Heart left ventricle (tissue), 16 donors: ENCODE data around the gene PCDHB16. TPM values are rescaled to one million over a fixed set of nuclear protein-coding genes. Genes with fewer than 3 reads are reported as not detected.
A peak's percentile ranks its signal among the peaks of the same experiment; 100 is the strongest.
"Not testable (repeated sequence)": the region's sequence is repeated elsewhere in the genome, so short reads cannot be mapped to it uniquely, and the experiment has no call there.

Experiments used
- ATAC-seq, 4 donors: fragments of 200-7000 bp; cut with Tn5 transposase; one replicate each; pipeline ENCODE4 v1.9.1; 2020 to 2022; ENCODE audit warnings: moderate library complexity in 4 of 4, mild to moderate bottlenecking in 3 of 4, moderate number of reproducible peaks in 1 of 4
- DNase-seq, 5 donors: peaks; one replicate each; pipeline ENCODE4 v3.0.0-alpha.2; 2020
- H3K27ac ChIP-seq, 12 donors: fragments of 200-600 bp; sonication (generic) in 4 of 12; one replicate each; pipeline versions ENCODE4 v1.5.0 to v1.8.0; 2016 to 2022; ENCODE audit warnings: mild to moderate bottlenecking in 2 of 12
- H3K27me3 ChIP-seq, 9 donors: fragments of 200-600 bp; sonication (generic) in 2 of 9; one replicate each; pipeline versions ENCODE4 v1.5.1 to v1.8.0; 2016 to 2022; ENCODE audit warnings: mild to moderate bottlenecking in 3 of 9
- H3K36me3 ChIP-seq, 9 donors: fragments of 200-600 bp; sonication (generic) in 2 of 9; one replicate each; pipeline versions ENCODE4 v1.5.0 to v1.8.0; 2018 to 2022; ENCODE audit warnings: mild to moderate bottlenecking in 2 of 9
- H3K4me1 ChIP-seq, 12 donors: fragments of 200-600 bp; sonication (generic) in 4 of 12; one replicate each; pipeline versions ENCODE4 v1.5.0 to v1.8.0; 2016 to 2022; ENCODE audit warnings: mild to moderate bottlenecking in 3 of 12
- H3K4me3 ChIP-seq, 12 donors: fragments of 200-600 bp; sonication (generic) in 4 of 12; one replicate each; pipeline versions ENCODE4 v1.5.0 to v1.8.0; 2017 to 2022; ENCODE audit warnings: mild to moderate bottlenecking in 9 of 12, moderate library complexity in 4 of 12
- H3K9me3 ChIP-seq, 12 donors: fragments of 200-600 bp; sonication (generic) in 4 of 12; one replicate each; pipeline versions ENCODE4 v1.5.0 to v1.8.0; 2016 to 2022; ENCODE audit warnings: mild to moderate bottlenecking in 1 of 12
- CTCF ChIP-seq, 12 donors: fragments of 200-600 bp; sonication (generic) in 4 of 12; IDR thresholded peaks; one replicate each; pipeline versions ENCODE4 v1.5.0 to v1.8.0; 2018 to 2022; ENCODE audit warnings: antibody characterized with exemption in 12 of 12, mild to moderate bottlenecking in 5 of 12
- POLR2A ChIP-seq, 2 donors: fragments of 450-650 bp; IDR thresholded peaks; one replicate each; pipeline ENCODE4 v1.6.1; 2017; ENCODE audit warnings: antibody characterized with exemption in 2 of 2, mild to moderate bottlenecking in 2 of 2, moderate library complexity in 2 of 2
- WGBS, 4 donors: extraction: QIAGEN DNeasy Blood & Tissue Kit in 2 of 4; methylation state at CpG; one replicate each; pipeline versions ENCODE4 v1.1.5 to v1.1.7; 2013 to 2018; 5-methylcytosine and 5-hydroxymethylcytosine counted together
- intact Hi-C, 10 donors: fragments of 100-400 bp; cut with DNase I; formaldehyde crosslinking; loops; one replicate each; pipeline versions ENCODE4 v1.11.1 to v1.14.2; 2022
- long read RNA-seq, 3 donors: library from polyadenylated mRNA; unstranded; transcript quantifications; one replicate each; pipeline ENCODE4 v2.0.0, GENCODE V29; 2020 to 2021
- polyA plus RNA-seq, 2 donors: library from polyadenylated mRNA; stranded (reverse); fragments of 200-250 nt; gene quantifications; one replicate each; pipeline ENCODE4 v1.2.3, GENCODE V29; 2013
- total RNA-seq, 9 donors: library from RNA; depleted of rRNA in 2 of 9; stranded (reverse); fragments of >200 nt in 2 of 9; fragmentation: NEBNext Ultra II Directional in 3 of 9; extraction: Animal tissue kit (Norgen Biotek cat#: 25700) in 3 of 9; gene quantifications; one replicate each; pipeline versions ENCODE4 v1.1.0 to v1.2.4, GENCODE V29; 2016 to 2023
- donor health status: ischemic (EF 13 %, LVEDD 7.1; RV severe dilation, severe dysfunction).
- donor health status: healthy with polysubstance abuse.
- donor health status: DM: no; HTN: yes; CAD: no.
- donor health status: DM: no; HTN: no; CAD: no.
- donor health status: ischemic (EF 25% LVEDD 6.9; RV normal size, moderate dysfunction).
- donor health status: ischemic (EF 25% LVEDD 5.7; RV mildly dilated, moderate dysfunction).
- donor health status: healthy.
- donor health status: DM: yes; HTN: yes; CAD: no.
- donor health status: ischemic (EF 35%, LVEDD 5.7; RV mildly dilated, moderate dysfunction).
- donor health status: nonischemic (EF 11% LVEDD 7.7; RV severe dilation, severe dysfunction).
- donor health status: DM: yes; HTN: yes; CAD: no.
- donor health status: PGD.
- donor health status: ischemic (EF 29% LVEDD 5.4; RV normal size, mild dysfunction).
- donor health status: nonischemic (EF 23%, LVEDD 6.1; RV moderate dilation, normal function).

PCDHB16 gene
- total RNA-seq (1 to 10 TPM; 1.1 to 3.9 (median 2.2) TPM), polyA plus RNA-seq (under 1 TPM; 0.76 to 0.80 TPM)
- long read RNA-seq, donor 1, result 0 reads
- long read RNA-seq, donor 2, result 0 reads
- long read RNA-seq, donor 3, result 0 reads

GRCh38 chr5:141182248-141182647 is at the start of gene PCDHB16:
Gene PCDHB16 (plus strand): TSS chr5:141182387. CDS start chr5:141182560, 173 bp downstream.
- ATAC-seq (peak in 3 of 4 donors; percentile 33 to 70 (median 37)), DNase-seq (peak in 2 of 5 donors; percentile 41 to 55)
- intact Hi-C loops, result loop anchor here in 2 of 10 donors (5.0 to 10.0 kb wide), 2 partner anchors 380 to 383 kb away; no protein-coding TSS in a partner anchor
- peak in 9 of 12 donors; percentile 9 to 56 (median 45) for TF ChIP-seq CTCF (IDR thresholded peaks at IDR 0.05)
- TF ChIP-seq POLR2A (IDR thresholded peaks at IDR 0.05), result no peak
- peaks cover 0 to 78% (median 30%) of the 10 kb centered on the region in 12 donors for H3K9me3 ChIP-seq
- peaks cover 0 to 67% (median 13%) of the 10 kb centered on the region in 9 donors for H3K27me3 ChIP-seq
- WGBS, 4 donors, result 7 to 17% (median 13%) methylated on average over 13 of the region's 13 CpGs
- peak within 1 kb of the TSS in 8 of 12 donors; percentile 2 to 72 (median 27) for H3K27ac ChIP-seq
- H3K36me3 ChIP-seq, result peaks cover 0 to 8% (median 0%) of the 10 kb centered on the region in 9 donors
- peak within 1 kb of the TSS in 10 of 12 donors; percentile 30 to 62 (median 48) for H3K4me3 ChIP-seq
- H3K4me1 ChIP-seq, result no peaks in the 10 kb centered on the region

- ATAC-seq (peak in 2 of 4 donors; percentile 44 to 67), DNase-seq (no peak)
- H3K4me3 ChIP-seq, result peak within 1 kb of the TSS; percentile 5 to 61 (median 44)
- no peaks in the 10 kb centered on the region for H3K36me3 ChIP-seq
- intact Hi-C loops, result no loop called here
- peaks cover 0 to 4% (median 0%) of the 10 kb centered on the region in 9 donors for H3K27me3 ChIP-seq
- H3K27ac ChIP-seq, result peak within 1 kb of the TSS in 3 of 12 donors; percentile 36 to 53 (median 45)
- WGBS, 4 donors, result 12 to 17% (median 15%) methylated on average over 22 of the region's 22 CpGs
- peak in 11 of 12 donors; percentile 25 to 62 (median 44) for TF ChIP-seq CTCF (IDR thresholded peaks at IDR 0.05)
- TF ChIP-seq POLR2A (IDR thresholded peaks at IDR 0.05), result no peak
- no peaks in the 10 kb centered on the region for H3K4me1 ChIP-seq
- peaks cover 0 to 100% (median 44%) of the 10 kb centered on the region in 12 donors for H3K9me3 ChIP-seq
Observed at GRCh38 chr5:141135030-141135717, 47.0 kb upstream of the PCDHB16 start, which contains the start of gene PCDHB5. Gene PCDHB5 (plus strand): TSS chr5:141135206. CDS start chr5:141135435, 229 bp downstream.

- 38 to 52% (median 43%) methylated on average over 16 to 19 of the region's 19 CpGs for WGBS, 4 donors
- Histone ChIP-seq H3K27me3 (peaks cover 0 to 4% (median 0%) of the 10 kb centered on the region in 9 donors), H3K4me3 (peak overlapping the region; percentile 3 to 61 (median 44)), H3K27ac (no peak overlapping the region), H3K36me3 (no peaks in the 10 kb centered on the region), H3K4me1 (no peaks in the 10 kb centered on the region), H3K9me3 (peaks cover 0 to 100% (median 44%) of the 10 kb centered on the region in 12 donors)
- TF ChIP-seq POLR2A (IDR thresholded peaks at IDR 0.05) (no peak), CTCF (IDR thresholded peaks at IDR 0.05) (no peak)
- DNase-seq, result no peak
- intact Hi-C loops, result no loop called here
- ATAC-seq, result no peak
Observed at GRCh38 chr5:141135718-141136266, 46.4 kb upstream of the PCDHB16 start.

GRCh38 chr5:141137346-141137745 is 44.8 kb upstream of the PCDHB16 start:
- H3K36me3 ChIP-seq, DNase-seq, H3K27me3 ChIP-seq, H3K4me3 ChIP-seq, ATAC-seq, H3K27ac ChIP-seq, intact Hi-C loops, H3K4me1 ChIP-seq: not testable (repeated sequence)
- 43 to 58% (median 50%) methylated on average over 8 to 34 of the region's 34 CpGs for WGBS, 4 donors
- peaks cover 0 to 100% (median 49%) of the 10 kb centered on the region in 12 donors for H3K9me3 ChIP-seq
